NOMO-1 (cell line): ENCODE data around the gene LBR.

Experiments
- DNase-seq, 2 experiments: peaks; one replicate each; lab custom pipeline; 2025; ENCODE audit not compliant: unreplicated experiment in 2 of 2; lab: John Stamatoyannopoulos, UW

LBR gene

GRCh38 chr1:225464851-225465792 is 37.3 kb upstream of the LBR start:
- no peak for DNase-seq

- DNase-seq = no peak
Observed at GRCh38 chr1:225462714-225463574, 35.1 kb upstream of the LBR start.

GRCh38 chr1:225462429-225462713 is 34.5 kb upstream of the LBR start:
- DNase-seq = no peak

- no peak for DNase-seq
Observed at GRCh38 chr1:225461533-225462428, 33.9 kb upstream of the LBR start.

GRCh38 chr1:225460737-225461532 is 33.1 kb upstream of the LBR start:
- no peak for DNase-seq

- no peak for DNase-seq
Observed at GRCh38 chr1:225460021-225460736, 32.3 kb upstream of the LBR start.

GRCh38 chr1:225458222-225458631 is 30.4 kb upstream of the LBR start:
- DNase-seq = peak; percentile 37 to 61

- peak; percentile 25 to 72 for DNase-seq
Observed at GRCh38 chr1:225454733-225455132, 26.9 kb upstream of the LBR start.

GRCh38 chr1:225453797-225454648 is 26.2 kb upstream of the LBR start:
- no peak for DNase-seq

GRCh38 chr1:225451840-225452515 is 24.1 kb upstream of the LBR start:
- DNase-seq = no peak

GRCh38 chr1:225451340-225451739 is 23.5 kb upstream of the LBR start:
- no peak for DNase-seq

GRCh38 chr1:225450491-225451191 is 22.8 kb upstream of the LBR start:
- no peak for DNase-seq

GRCh38 chr1:225449774-225450173 is 21.9 kb upstream of the LBR start:
- DNase-seq = no peak

- no peak for DNase-seq
Observed at GRCh38 chr1:225449261-225449660, 21.4 kb upstream of the LBR start.

GRCh38 chr1:225448146-225448805 is 20.4 kb upstream of the LBR start:
- no peak for DNase-seq

- no peak for DNase-seq
Observed at GRCh38 chr1:225447650-225448089, 19.8 kb upstream of the LBR start.
